Caco-2 (cell line): ENCODE data around the gene CALR. TPM values are rescaled to one million over a fixed set of nuclear protein-coding genes. Genes with fewer than 3 reads are reported as not detected.
A peak's percentile ranks its signal among the peaks of the same experiment; 100 is the strongest.
"Not testable (repeated sequence)": the region's sequence is repeated elsewhere in the genome, so short reads cannot be mapped to it uniquely, and the experiment has no call there.

Source experiments
- BruUV-seq: library from RNA; stranded (reverse); fragments of 400-500 nt; replicated peaks from 2 replicates; lab custom pipeline; 2021; lab: Mats Ljungman, UMichigan
- CTCF ChIA-PET: fragments of 300-600 bp; sonication (Branson Sonifier 250); formaldehyde crosslinking; loops from one replicate; lab custom pipeline; 2022; ENCODE audit warnings: antibody characterized with exemption; lab: Charles Lee
- POLR2A ChIA-PET: fragments of 300-600 bp; sonication (Branson Sonifier 250); formaldehyde crosslinking; loops from one replicate; lab custom pipeline; 2022; ENCODE audit warnings: antibody characterized with exemption; lab: Charles Lee
- DNase-seq, 2 experiments: peaks; one replicate each; pipeline versions ENCODE4 v3.0.0 to v3.0.0-alpha.2; 2020 to 2022
- H3K27me3 ChIP-seq: replicated peaks from 2 replicates; pipeline ENCODE4 v1.6.0; 2011; ENCODE audit warnings: low read length; ENCODE audit not compliant: control insufficient read depth, insufficient read depth
- H3K36me3 ChIP-seq: 2 replicates; pipeline ENCODE4 v1.5.1; 2011; ENCODE audit warnings: low read length; ENCODE audit not compliant: control insufficient read depth, insufficient read depth
- H3K4me1 ChIP-seq: fragments of 250-450 bp; sonication (Bioruptor Pico); 2 replicates; pipeline ENCODE4 v1.5.1; 2020; ENCODE audit warnings: mild to moderate bottlenecking
- H3K4me3 ChIP-seq: 2 replicates; pipeline ENCODE4 v1.5.1; 2011; ENCODE audit warnings: low read depth, mild to moderate bottlenecking, control low read depth, low read length
- H3K9me3 ChIP-seq: fragments of 250-450 bp; sonication (Bioruptor Pico); 2 replicates; pipeline ENCODE4 v1.5.1; 2020; ENCODE audit warnings: mild to moderate bottlenecking, moderate library complexity
- H3K27ac Mint-ChIP-seq: one replicate; pipeline ENCODE4 v1.8.0; 2022; ENCODE audit warnings: mixed read lengths; ENCODE audit not compliant: unreplicated experiment
- H3K27me3 Mint-ChIP-seq: one replicate; pipeline ENCODE4 v1.8.0; 2022; ENCODE audit warnings: mixed read lengths; ENCODE audit not compliant: insufficient read depth, unreplicated experiment
- H3K36me3 Mint-ChIP-seq: one replicate; pipeline ENCODE4 v1.8.0; 2022; ENCODE audit warnings: mild to moderate bottlenecking, mixed read lengths; ENCODE audit not compliant: insufficient read depth, unreplicated experiment
- H3K4me1 Mint-ChIP-seq: one replicate; pipeline ENCODE4 v1.8.0; 2022; ENCODE audit warnings: low read depth, mixed read lengths; ENCODE audit not compliant: unreplicated experiment
- H3K4me3 Mint-ChIP-seq: one replicate; pipeline ENCODE4 v1.8.0; 2022; ENCODE audit warnings: mild to moderate bottlenecking, moderate library complexity, mixed read lengths; ENCODE audit not compliant: unreplicated experiment
- H3K9me3 Mint-ChIP-seq: one replicate; pipeline ENCODE4 v1.8.0; 2022; ENCODE audit warnings: mixed read lengths; ENCODE audit not compliant: unreplicated experiment
- CTCF ChIP-seq, 2 experiments: fragments of 200-600 bp in 1 of 2; IDR thresholded peaks; 1 replicate in 1 of 2; 2 replicates in 1 of 2; pipeline versions ENCODE4 v1.5.1 to v1.8.0; 2011 to 2022; ENCODE audit warnings: antibody characterized with exemption in 1 of 2, control low read depth in 1 of 2, inconsistent platforms in 1 of 2, low read depth in 1 of 2, low read length in 1 of 2, mild to moderate bottlenecking in 1 of 2, moderate library complexity in 1 of 2; ENCODE audit not compliant: insufficient read depth in 1 of 2, severe bottlenecking in 1 of 2, unreplicated experiment in 1 of 2
- intact Hi-C: fragments of 100-400 bp; cut with micrococcal nuclease; formaldehyde crosslinking; loops from one replicate; pipeline ENCODE4 v1.10.0; 2022; ENCODE audit not compliant: unreplicated experiment
- total RNA-seq: library from RNA; stranded (reverse); gene quantifications from 2 replicates; pipeline ENCODE4 v1.2.3, GENCODE V29; 2022

CALR gene
- total RNA-seq, 1 experiment from 2014 or later: 707 TPM

GRCh38 chr19:12954612-12954962 is 16.2 kb downstream of the CALR start:
- CTCF ChIA-PET: interaction anchor here (0.8 kb wide), 1 partner anchor 11 kb away, joined by 3 read pairs; no protein-coding TSS in a partner anchor
- intact Hi-C loops: no loop called here
- no peak for TF ChIP-seq CTCF (IDR thresholded peaks at IDR 0.05; ENCODE audit: insufficient read depth in 1 of 2, low read depth in 1 of 2, low read length in 1 of 2, severe bottlenecking in 1 of 2, unreplicated experiment in 1 of 2)
- no peaks in the 10 kb centered on the region for H3K9me3 ChIP-seq
- no peaks in the 10 kb centered on the region for H3K9me3 Mint-ChIP-seq
- no peak overlapping the region for H3K4me3 ChIP-seq
- H3K27me3 Mint-ChIP-seq: no peaks in the 10 kb centered on the region
- H3K4me1 Mint-ChIP-seq: peaks cover 13% of the 10 kb centered on the region
- peaks cover 4% of the 10 kb centered on the region for H3K36me3 ChIP-seq
- no TSS peak for BruUV-seq
- peaks cover 9% of the 10 kb centered on the region; the same call in 1 of the 2 replicates for H3K4me1 ChIP-seq
- POLR2A ChIA-PET: no interaction called here
- H3K27me3 ChIP-seq: no peaks in the 10 kb centered on the region
- H3K27ac Mint-ChIP-seq: peak overlapping the region; percentile 77
- H3K4me3 Mint-ChIP-seq: no peak overlapping the region
- no peak for DNase-seq
- H3K36me3 Mint-ChIP-seq: peaks cover 76% of the 10 kb centered on the region

GRCh38 chr19:12955575-12955974 is 17.2 kb downstream of the CALR start:
- H3K4me3 ChIP-seq, H3K27me3 ChIP-seq, H3K36me3 ChIP-seq, DNase-seq, H3K4me1 ChIP-seq, intact Hi-C loops, BruUV-seq, H3K9me3 Mint-ChIP-seq, H3K4me1 Mint-ChIP-seq, POLR2A ChIA-PET, H3K9me3 ChIP-seq, H3K27me3 Mint-ChIP-seq: not testable (repeated sequence)
- H3K36me3 Mint-ChIP-seq: peaks cover 66% of the 10 kb centered on the region
- H3K27ac Mint-ChIP-seq: peak overlapping the region; percentile 85
- CTCF ChIA-PET: interaction anchor here (2.2 kb wide), 1 partner anchor 10 kb away, joined by 8 read pairs; no protein-coding TSS in a partner anchor
- H3K4me3 Mint-ChIP-seq: peak overlapping the region; percentile 74

GRCh38 chr19:12955996-12956395 is 17.6 kb downstream of the CALR start:
- CTCF ChIA-PET: interaction anchor here (2.2 kb wide), 1 partner anchor 9 kb away, joined by 8 read pairs; no protein-coding TSS in a partner anchor
- BruUV-seq: no TSS peak
- Histone ChIP-seq H3K36me3 (peaks cover 2% of the 10 kb centered on the region; the same call in 1 of the 2 replicates), H3K9me3 (no peaks in the 10 kb centered on the region), H3K4me1 (peaks cover 9% of the 10 kb centered on the region; the same call in 1 of the 2 replicates), H3K27me3 (no peaks in the 10 kb centered on the region), H3K4me3 (peak overlapping the region; percentile 99)
- Mint-ChIP-seq H3K9me3 (peaks cover 10% of the 10 kb centered on the region), H3K4me3 (peak overlapping the region; percentile 74), H3K27me3 (no peaks in the 10 kb centered on the region), H3K36me3 (peaks cover 62% of the 10 kb centered on the region), H3K4me1 (peaks cover 7% of the 10 kb centered on the region), H3K27ac (peak overlapping the region; percentile 85)
- no peak for TF ChIP-seq CTCF (IDR thresholded peaks at IDR 0.05; ENCODE audit: insufficient read depth in 1 of 2, low read depth in 1 of 2, low read length in 1 of 2, severe bottlenecking in 1 of 2, unreplicated experiment in 1 of 2)
- intact Hi-C loops: no loop called here
- POLR2A ChIA-PET: no interaction called here
- DNase-seq: no peak
